Body of pancreas (tissue), 4 donors: ENCODE results near the gene TSPAN18. TPM values are rescaled to one million over a fixed set of nuclear protein-coding genes. Genes with fewer than 3 reads are reported as not detected.

Experiments
- ATAC-seq: fragments of 150-250 bp; one replicate; pipeline ENCODE4 v1.9.1; 2016
- DNase-seq, 4 donors: peaks; one replicate each; pipeline ENCODE4 v3.0.0-alpha.2; 2019
- H3K27ac ChIP-seq, 4 donors: fragments of 200-600 bp; sonication (generic); 1 replicate in 3 of 4; 2 replicates in 1 of 4; pipeline versions ENCODE4 v1.5.1 to v1.6.1; 2016 to 2019; ENCODE audit warnings: mild to moderate bottlenecking in 1 of 4, mixed read lengths in 1 of 4, moderate library complexity in 1 of 4
- H3K27me3 ChIP-seq, 2 donors: fragments of 200-600 bp; sonication (generic); one replicate each; pipeline ENCODE4 v1.6.0; 2016; ENCODE audit warnings: mild to moderate bottlenecking in 1 of 2
- H3K36me3 ChIP-seq, 2 donors: fragments of 200-600 bp; sonication (generic); replicated peaks in 1 of 2; 2 replicates each; pipeline ENCODE4 v1.5.1; 2016; ENCODE audit warnings: low read depth in 2 of 2; ENCODE audit not compliant: insufficient read depth in 1 of 2
- H3K4me1 ChIP-seq: fragments of 200-600 bp; sonication (generic); one replicate; pipeline ENCODE4 v1.6.0; 2016
- H3K4me3 ChIP-seq, 2 donors: fragments of 200-600 bp; sonication (generic); 1 replicate in 1 of 2; 2 replicates in 1 of 2; pipeline ENCODE4 v1.5.1; 2016 to 2019
- H3K9me3 ChIP-seq, 3 donors: fragments of 200-600 bp; sonication (generic); 1 replicate in 2 of 3; 2 replicates in 1 of 3; pipeline ENCODE4 v1.5.1; 2016
- POLR2A ChIP-seq, 3 donors: fragments of 450-650 bp; IDR thresholded peaks; one replicate each; pipeline ENCODE4 v1.6.1; 2016; ENCODE audit warnings: antibody characterized with exemption in 3 of 3, mild to moderate bottlenecking in 2 of 3
- WGBS, 2 donors: methylation state at CpG; one replicate each; pipeline ENCODE4 v1.1.5; 2017; 5-methylcytosine and 5-hydroxymethylcytosine counted together
- intact Hi-C: fragments of 100-400 bp; cut with DNase I; formaldehyde crosslinking; loops from one replicate; pipeline ENCODE4 v1.15.1; 2023
- total RNA-seq, 2 donors: library from RNA; depleted of rRNA; stranded (reverse); fragments of >200 nt; gene quantifications; one replicate each; pipeline ENCODE4 v1.1.0, GENCODE V29; 2016
- TF ChIP-seq, protein P1 (sequence below), 7 experiments: fragments of 450-650 bp in 4 of 7; fragments of 200-600 bp in 3 of 7; sonication (generic) in 3 of 7; IDR thresholded peaks; one replicate each; pipeline ENCODE4 v1.5.1; 2016 to 2019; ENCODE audit warnings: antibody characterized with exemption in 7 of 7

TSPAN18 gene
- total RNA-seq, 2 donors from 2014 or later, result 2.1 to 3.0 TPM

DNA sequence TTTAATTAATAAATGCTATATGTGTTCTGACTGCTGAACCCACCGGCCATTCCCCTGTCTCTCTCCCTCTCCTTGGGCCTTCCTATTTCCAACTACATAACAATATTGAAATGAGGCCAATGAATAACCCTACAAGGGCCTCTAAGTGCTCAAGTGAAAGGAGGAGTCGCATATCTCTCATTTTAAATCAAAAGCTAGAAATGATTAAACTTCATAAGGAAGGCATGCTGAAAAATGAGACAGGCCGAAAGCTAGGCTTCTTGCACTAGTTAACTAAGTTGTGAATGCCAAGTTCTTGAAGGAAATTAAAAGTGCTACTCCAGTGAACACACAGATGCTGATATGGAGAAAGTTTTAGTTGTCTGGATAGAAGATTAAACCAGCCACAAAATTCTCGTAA lies 109.2 kb downstream of the TSPAN18 start:
- DNase-seq (no peak), ATAC-seq (no peak)
- H3K4me3 ChIP-seq, result no peak overlapping the region
- no peak for TF ChIP-seq POLR2A (IDR thresholded peaks at IDR 0.05)
- TF ChIP-seq, protein P1, sequence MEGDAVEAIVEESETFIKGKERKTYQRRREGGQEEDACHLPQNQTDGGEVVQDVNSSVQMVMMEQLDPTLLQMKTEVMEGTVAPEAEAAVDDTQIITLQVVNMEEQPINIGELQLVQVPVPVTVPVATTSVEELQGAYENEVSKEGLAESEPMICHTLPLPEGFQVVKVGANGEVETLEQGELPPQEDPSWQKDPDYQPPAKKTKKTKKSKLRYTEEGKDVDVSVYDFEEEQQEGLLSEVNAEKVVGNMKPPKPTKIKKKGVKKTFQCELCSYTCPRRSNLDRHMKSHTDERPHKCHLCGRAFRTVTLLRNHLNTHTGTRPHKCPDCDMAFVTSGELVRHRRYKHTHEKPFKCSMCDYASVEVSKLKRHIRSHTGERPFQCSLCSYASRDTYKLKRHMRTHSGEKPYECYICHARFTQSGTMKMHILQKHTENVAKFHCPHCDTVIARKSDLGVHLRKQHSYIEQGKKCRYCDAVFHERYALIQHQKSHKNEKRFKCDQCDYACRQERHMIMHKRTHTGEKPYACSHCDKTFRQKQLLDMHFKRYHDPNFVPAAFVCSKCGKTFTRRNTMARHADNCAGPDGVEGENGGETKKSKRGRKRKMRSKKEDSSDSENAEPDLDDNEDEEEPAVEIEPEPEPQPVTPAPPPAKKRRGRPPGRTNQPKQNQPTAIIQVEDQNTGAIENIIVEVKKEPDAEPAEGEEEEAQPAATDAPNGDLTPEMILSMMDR (IDR thresholded peaks at IDR 0.05), result no peak
- H3K36me3 ChIP-seq, result no peaks in the 10 kb centered on the region
- no peaks in the 10 kb centered on the region for H3K9me3 ChIP-seq
- intact Hi-C loops, result no loop called here
- no peak overlapping the region for H3K27ac ChIP-seq
- H3K4me1 ChIP-seq, result peaks cover 15% of the 10 kb centered on the region
- WGBS, 2 donors, result 61 to 62% methylated on average over 4 of the region's 4 CpGs
- H3K27me3 ChIP-seq, result no peaks in the 10 kb centered on the region

DNA sequence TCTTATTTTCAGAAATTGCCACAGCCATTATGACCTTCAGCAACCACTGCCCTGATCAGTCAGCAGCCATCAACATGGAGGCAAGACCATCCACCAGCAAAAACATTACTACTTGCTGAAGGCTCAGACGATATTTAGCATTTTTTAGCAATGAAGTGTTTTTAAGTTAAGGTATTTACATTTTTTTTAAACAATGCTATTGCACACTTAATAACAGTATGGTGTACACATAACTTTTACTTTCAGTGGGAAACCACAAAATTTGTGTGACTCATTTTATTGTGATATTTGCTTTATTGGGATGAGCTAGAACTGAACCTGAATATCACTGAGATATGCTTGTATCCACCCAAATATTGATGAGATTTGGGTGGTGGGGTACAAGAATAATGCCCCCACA lies 110.9 kb downstream of the TSPAN18 start:
- TF ChIP-seq, protein P1 (IDR thresholded peaks at IDR 0.05), result no peak
- TF ChIP-seq POLR2A (IDR thresholded peaks at IDR 0.05), result no peak
- Histone ChIP-seq H3K4me1 (peaks cover 15% of the 10 kb centered on the region), H3K36me3 (no peaks in the 10 kb centered on the region), H3K9me3 (no peaks in the 10 kb centered on the region), H3K27ac (no peak overlapping the region), H3K27me3 (no peaks in the 10 kb centered on the region), H3K4me3 (no peak overlapping the region)
- no peak for ATAC-seq
- intact Hi-C loops, result no loop called here
- no peak for DNase-seq
- 70% methylated on average over 1 of the region's 1 CpG for WGBS, 2 donors

DNA sequence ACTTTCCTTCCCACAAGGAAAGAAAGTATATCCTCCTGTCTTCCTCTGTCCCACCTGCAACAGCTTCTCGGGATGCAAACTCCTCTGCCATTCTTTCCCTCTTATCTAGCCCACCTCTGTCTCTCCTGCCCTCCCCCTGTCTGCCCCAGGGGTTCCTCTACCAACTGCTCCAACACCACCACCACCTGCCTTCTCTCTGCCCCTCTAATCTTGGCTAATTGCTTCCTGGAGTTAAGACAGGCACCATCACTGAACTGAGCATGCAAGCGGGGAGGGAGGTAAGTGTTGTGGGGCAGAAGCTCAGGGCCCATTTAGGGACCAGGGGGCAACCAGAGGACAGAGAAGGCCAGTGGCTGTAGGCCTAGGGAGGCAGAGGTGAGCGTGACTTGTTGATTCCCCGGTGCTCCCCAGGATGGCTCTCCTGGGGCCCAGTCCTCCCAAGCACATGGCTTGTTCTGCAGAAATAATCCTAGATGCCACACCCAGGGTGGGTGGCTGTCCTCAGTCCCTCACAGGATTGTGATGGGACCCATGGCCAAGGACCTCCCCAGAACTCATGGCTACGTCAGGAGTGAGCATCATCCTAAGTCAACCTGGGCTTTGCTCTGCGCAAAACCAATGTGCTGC lies 112.8 kb downstream of the TSPAN18 start:
- Histone ChIP-seq H3K4me1 (peaks cover 3% of the 10 kb centered on the region), H3K9me3 (no peaks in the 10 kb centered on the region), H3K27ac (no peak overlapping the region), H3K4me3 (no peak overlapping the region), H3K27me3 (no peaks in the 10 kb centered on the region), H3K36me3 (no peaks in the 10 kb centered on the region)
- DNase-seq, result no peak
- ATAC-seq, result no peak
- WGBS, 2 donors, result 62 to 75% methylated on average over 6 of the region's 6 CpGs
- intact Hi-C loops, result no loop called here
- TF ChIP-seq, protein P1 (IDR thresholded peaks at IDR 0.05), result no peak
- TF ChIP-seq POLR2A (IDR thresholded peaks at IDR 0.05), result no peak

DNA sequence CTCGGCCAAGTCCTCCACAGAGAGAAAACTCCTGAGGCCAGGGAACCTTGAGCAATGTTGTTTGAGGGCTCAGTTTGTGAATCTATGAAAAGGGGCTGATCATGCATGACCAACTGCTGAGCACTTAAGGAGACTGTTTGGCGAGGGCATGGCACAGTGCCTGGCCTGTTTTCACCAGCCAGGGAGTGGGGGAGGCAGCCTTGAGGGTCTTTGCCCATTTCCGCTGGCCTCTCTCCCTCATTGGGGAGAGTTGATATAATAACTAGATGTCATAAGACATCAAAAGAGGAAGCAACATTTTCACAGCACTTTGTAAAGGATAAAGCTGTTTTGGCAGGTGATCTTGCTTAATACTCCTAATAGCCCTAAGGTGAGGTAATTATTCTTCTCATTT lies 113.3 kb downstream of the TSPAN18 start:
- H3K36me3 ChIP-seq, result no peaks in the 10 kb centered on the region
- H3K9me3 ChIP-seq, result no peaks in the 10 kb centered on the region
- H3K27me3 ChIP-seq, result no peaks in the 10 kb centered on the region
- no peak overlapping the region for H3K27ac ChIP-seq
- H3K4me1 ChIP-seq, result no peaks in the 10 kb centered on the region
- intact Hi-C loops, result no loop called here
- no peak overlapping the region for H3K4me3 ChIP-seq
- ATAC-seq (no peak), DNase-seq (no peak)
- 70% methylated on average over 2 to 3 of the region's 3 CpGs for WGBS, 2 donors
- TF ChIP-seq POLR2A (IDR thresholded peaks at IDR 0.05), result no peak
- TF ChIP-seq, protein P1 (IDR thresholded peaks at IDR 0.05), result no peak
